DOHH2 (cell line): ENCODE measurements around the gene ZNF862.

Experiments
- EZH2phosphoT487 ChIP-seq: fragments of 200-600 bp; sonication (generic); IDR thresholded peaks from 2 replicates; pipeline ENCODE4 v1.6.1; 2017; ENCODE audit warnings: borderline replicate concordance, mild to moderate bottlenecking, antibody characterized with exemption, low read length, moderate library complexity, mixed read lengths
- TF ChIP-seq, protein P1 (sequence below): fragments of 200-600 bp; sonication (generic); IDR thresholded peaks from one replicate; pipeline ENCODE4 v1.5.1; 2014; ENCODE audit warnings: antibody characterized with exemption, mild to moderate bottlenecking, low read depth, low read length; ENCODE audit not compliant: poor library complexity, severe bottlenecking

DNA sequence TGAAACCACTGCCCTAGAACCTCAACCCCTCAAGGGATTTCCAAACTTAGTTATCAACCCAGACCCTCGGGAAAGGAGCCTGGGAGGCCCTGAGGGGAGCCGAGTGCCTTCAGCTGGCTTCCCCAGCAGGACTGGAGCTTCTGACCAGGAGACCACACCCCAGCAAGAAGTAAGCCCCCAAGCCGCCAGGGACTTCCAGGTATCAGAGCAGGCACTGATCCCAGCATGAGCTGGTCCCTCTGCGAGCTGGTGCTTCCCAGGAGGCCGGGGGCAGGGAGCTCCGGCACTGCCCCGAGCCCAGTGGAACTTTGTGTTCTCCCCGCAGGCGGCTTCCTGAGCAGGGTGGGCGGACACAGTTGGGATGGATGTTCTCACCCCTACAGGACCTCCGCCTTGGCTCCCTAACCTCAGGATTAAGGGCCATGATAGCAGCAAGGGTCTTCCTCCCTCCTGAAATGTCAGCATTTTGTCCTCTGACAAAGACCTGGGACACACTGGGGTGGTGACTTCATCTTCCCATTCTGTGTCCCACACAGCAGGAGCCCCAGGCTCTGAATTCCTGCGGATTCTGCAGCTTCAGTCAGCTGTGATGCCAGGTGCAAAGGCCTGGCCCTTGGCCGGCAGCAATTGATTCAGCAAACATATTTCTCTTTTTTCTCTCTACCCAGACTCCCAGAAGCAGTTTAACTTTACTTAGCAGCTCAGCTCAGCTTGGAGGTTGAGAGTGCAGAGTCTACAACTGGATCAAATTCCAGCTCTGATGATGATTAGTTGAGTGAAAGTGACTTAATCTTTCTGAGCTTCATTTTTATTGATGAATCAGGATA lies 47.2 kb downstream of the ZNF862 start:
- TF ChIP-seq, protein P1, sequence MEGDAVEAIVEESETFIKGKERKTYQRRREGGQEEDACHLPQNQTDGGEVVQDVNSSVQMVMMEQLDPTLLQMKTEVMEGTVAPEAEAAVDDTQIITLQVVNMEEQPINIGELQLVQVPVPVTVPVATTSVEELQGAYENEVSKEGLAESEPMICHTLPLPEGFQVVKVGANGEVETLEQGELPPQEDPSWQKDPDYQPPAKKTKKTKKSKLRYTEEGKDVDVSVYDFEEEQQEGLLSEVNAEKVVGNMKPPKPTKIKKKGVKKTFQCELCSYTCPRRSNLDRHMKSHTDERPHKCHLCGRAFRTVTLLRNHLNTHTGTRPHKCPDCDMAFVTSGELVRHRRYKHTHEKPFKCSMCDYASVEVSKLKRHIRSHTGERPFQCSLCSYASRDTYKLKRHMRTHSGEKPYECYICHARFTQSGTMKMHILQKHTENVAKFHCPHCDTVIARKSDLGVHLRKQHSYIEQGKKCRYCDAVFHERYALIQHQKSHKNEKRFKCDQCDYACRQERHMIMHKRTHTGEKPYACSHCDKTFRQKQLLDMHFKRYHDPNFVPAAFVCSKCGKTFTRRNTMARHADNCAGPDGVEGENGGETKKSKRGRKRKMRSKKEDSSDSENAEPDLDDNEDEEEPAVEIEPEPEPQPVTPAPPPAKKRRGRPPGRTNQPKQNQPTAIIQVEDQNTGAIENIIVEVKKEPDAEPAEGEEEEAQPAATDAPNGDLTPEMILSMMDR: no peak
- no peak for TF ChIP-seq EZH2phosphoT487
